GM19395 (cell line): ENCODE data around the gene TUBB2A.
A peak's percentile ranks its signal among the peaks of the same experiment; 100 is the strongest.

Experiments used
- ATAC-seq: cut with Tn5 transposase; IDR thresholded peaks from one replicate; pipeline ENCODE4 v1.9.1; 2021; ENCODE audit warnings: mild to moderate bottlenecking, moderate library complexity; ENCODE audit not compliant: unreplicated experiment

TUBB2A gene

DNA sequence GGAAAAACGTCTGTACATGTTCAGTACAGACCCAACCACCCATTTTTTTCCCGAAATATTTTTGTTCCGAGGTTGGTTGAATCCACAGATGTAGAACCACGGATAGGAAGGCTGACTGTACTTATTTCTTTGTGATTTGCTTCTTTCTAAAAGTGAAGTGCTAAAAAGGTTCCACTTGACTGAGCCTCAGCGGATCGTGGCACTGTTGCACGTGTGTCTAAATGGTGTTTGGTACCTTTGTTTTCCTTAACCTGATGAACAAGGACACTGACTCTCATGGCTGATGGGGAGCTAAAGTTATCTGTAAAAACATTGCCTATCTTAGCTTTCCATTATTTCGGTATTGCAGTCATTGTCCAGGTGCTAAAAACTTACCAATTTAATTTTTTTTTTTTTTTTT is 32.7 kb downstream of the TUBB2A start:
- no peak for ATAC-seq

DNA sequence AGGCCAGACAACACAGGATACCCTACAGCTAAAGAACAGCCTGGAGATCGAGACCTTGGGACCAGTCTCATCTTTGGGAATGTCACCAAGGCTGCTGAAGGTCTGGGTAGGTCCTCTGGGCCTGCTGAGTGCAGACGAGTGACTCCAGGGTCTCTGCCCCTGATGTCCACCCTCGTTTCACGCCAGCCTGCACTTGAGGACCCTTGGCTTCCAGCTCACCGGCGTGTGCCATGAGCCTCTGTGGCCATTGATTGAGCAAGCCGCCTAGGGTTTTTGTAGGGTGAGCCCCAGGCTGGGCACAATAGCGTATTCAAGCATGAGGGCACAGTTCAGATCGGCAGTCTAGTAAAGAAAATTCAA is 34.5 kb downstream of the TUBB2A start:
- no peak for ATAC-seq

DNA sequence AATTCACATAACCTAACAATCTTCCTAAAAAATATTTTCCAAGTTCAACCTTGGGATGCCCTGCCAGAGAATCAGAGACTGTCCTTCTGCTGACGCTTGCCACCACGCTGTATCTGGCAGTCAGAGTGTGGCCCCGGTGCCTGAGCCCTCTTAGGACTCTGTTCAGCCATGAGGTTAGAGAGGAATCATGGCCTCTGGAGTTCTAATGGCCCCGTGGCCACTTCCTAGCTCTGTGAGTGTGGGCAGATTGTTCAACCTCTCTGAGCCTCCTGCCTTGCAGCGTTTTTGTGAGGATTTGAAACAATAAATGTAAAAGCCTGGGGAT is 36.6 kb downstream of the TUBB2A start:
- ATAC-seq, result no peak

DNA sequence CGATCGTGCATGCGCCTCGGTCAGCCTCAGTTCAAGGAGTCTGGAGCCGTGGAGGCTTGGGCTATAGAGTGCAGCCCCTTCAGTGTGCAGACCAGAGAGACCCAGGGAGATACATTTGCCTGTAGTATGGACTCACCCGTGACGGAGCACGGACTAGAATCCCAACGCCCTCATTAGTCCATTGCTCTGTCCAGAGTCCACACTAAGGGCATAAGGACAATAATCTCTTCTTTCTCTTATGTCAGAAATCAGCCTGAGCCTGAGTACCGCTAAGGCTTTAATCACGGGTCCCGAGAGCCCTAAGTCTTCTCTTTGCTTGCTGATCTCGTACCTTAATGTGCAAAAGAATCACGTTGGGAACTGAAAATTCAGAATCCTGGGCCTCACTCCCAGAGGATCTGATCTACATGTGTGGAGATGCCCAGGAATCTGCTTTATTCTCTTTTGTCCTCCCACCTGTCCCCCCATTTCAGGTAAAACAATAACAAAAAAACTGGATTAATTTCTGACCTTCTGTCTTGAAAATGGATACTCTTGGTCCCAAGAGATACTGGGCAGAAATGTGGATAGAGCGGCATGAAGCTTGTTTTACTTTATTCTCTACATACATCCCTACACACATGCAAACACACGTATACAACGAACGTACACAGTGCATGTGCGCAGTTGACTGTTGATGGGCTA is 38.2 kb downstream of the TUBB2A start:
- peak; percentile 42 for ATAC-seq

DNA sequence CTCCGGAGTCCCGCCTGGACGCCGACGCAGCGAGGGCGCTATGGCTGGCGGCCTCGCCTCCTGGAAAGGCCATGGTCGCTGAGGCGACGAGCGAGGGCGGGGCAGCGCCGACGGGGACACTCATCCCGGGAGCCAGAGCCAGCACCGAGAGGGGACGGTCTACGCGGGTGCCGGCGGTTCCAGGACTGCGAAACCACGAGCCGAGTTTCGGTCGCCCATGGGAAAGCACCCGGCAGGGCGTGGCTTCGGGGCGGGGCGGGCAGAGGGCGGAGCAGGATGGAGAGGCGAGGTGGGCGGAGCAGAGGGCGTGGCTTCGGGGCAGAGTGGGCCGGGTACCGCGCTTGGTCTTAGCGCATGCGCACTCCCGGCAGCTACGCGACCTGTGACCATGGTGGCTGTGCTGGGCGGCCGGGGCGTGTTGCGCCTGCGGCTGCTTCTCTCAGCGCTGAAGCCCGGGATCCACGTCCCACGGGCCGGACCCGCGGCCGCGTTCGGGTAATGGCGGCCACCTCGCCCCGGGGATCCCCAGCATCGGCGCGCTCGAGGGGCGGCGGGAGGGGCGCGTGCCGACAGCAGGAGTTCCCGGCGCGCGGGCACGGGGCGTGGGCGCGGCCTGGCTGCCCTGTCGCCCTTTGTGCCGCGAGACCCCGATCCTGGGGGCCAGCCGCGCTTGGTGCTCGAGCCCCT is 38.8 kb downstream of the TUBB2A start, which contains the start of gene BPHL:
Gene BPHL, plus strand, starts transcription at position 359 of the 687 bp plus-strand sequence. Its CDS starts 30 bp downstream, at position 389.
- peak; percentile 88 for ATAC-seq

DNA sequence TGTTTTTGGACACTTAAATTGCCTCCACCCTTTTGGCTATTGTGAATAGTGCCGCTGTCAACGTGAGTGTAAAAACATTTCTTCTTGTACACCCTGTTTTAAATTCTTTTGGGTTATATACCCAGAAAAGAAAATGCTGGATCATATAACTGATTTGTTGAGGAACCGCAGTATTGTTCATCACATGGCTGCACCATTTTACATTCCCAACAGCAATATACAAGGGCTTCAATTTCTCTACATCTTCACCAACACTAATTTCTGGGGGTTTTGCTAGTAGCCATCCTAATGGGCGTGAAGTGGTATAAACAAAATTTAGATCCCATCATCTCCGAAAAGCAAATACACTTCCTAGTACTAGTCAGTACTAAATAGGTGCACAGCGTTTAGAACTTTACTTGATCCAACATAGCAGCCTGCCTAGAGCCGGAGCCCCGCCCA is 39.4 kb downstream of the TUBB2A start:
- ATAC-seq, result peak; percentile 9

DNA sequence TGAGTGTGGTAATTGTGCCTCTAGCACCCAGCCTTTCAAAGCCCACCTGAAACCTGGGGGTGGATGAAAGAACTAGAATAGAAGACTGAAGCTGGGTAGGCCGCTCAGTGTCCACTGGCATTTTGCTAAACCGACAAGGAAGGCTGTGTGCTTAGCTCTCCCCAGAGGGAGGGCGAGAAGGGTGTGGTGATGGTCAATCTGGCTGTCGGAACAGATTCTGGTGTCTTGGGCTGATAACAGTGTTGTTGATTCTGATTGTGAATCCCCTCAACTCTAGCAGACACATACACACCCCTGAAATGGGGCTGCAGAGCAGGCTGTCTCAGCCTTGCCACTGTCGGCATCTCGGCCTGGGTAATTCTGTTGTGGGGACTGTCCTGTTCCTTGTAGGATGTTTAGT is 43.0 kb downstream of the TUBB2A start:
- ATAC-seq, result no peak

DNA sequence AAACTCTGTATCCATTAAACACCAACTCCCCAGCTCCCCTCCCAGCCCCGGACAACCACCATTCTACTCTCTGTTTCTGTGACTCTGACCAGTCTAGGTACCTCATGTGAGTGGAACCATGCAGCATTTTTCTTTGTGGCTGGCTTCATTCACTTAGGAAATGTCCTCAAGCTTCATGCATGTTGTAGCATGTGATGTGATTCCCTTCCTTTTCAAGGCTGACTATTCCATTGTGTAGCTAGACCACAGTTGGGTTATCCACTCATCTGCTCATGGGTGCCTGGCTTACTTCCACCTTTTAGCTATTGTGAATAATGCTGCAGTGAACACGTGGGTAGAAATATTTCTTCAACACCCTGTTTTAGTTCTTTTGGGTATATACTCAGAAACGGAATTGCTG is 47.6 kb downstream of the TUBB2A start:
- no peak for ATAC-seq

DNA sequence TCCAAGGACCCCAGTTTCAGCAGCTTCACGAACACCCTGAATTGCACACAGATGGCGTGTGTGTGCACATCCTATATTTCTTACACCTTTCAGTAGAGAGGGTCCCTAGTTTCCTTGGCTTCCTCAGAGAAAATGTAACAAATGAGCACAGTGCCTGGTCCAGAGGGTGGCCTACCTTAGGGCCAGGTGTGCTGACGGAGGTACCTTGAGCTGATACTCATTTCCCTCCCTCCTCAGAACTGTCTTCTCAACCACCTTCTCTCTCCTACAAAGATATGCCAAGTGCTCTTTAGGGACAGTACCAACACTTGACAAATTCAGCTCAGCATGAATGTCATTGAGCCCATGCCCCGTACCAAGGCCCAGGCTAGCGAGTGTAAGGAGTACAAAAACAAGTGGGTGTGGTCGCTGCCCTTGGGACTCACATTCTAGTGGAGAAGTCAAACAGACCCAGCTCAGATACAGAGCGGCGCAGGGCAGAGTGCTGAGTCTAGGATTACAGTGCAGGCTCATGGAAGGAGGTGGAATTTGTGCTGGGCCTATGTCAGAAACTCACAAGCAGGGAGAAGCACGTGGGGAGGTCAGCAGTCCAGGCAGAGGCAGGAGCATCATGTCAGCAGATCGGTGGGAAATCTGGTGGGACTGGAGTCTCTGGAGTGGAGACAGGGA is 48.5 kb downstream of the TUBB2A start:
- no peak for ATAC-seq
